Hematopoietic multipotent progenitor cell treated with erythropoietin and hydrocortisone succinate and interleukin-3 and kit ligand, for 6 days (in vitro differentiated cells): ENCODE measurements around the gene FERMT2.

Experiments used
- DNase-seq: peaks from one replicate; pipeline ENCODE4 v3.0.0-alpha.2; 2015

The FERMT2 gene

DNA sequence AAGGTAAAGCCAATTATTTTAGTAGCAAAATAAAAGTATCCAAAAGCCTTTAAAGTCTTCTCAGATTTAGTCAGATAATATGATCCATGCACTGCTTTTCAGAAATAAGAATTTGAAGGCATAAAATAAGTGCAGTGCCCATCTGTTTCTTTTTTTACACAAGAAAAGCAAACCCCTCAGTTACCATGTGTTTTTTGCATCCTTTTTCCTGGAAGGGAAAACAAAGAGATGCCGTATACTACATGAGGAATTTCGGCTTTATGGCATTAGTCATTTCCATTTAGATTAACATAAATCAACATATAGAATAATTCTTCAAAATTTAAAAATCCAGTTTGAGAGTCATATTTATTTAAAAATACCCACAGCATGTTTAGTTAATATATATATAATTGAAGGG is 89.4 kb downstream of the FERMT2 start:
- DNase-seq: no peak

DNA sequence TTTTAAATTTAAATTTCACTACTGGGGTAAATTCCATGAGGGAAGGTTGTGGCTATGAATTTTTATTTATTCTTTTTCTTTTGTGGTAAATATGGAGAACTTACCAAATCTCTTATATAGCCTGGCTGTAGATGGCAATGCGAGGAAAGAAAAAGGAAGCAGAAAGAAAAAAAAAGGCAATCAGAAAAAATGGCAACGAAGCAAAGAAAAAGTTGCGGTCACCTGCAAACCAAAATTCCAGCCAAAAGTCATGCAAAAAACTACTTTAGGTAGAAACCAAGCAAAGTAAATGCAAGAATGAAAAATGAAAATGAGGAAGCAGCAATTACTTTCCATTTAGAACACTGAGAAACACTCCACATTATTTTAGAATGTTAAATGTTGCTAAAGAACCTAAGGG is 89.9 kb downstream of the FERMT2 start:
- DNase-seq: no peak

DNA sequence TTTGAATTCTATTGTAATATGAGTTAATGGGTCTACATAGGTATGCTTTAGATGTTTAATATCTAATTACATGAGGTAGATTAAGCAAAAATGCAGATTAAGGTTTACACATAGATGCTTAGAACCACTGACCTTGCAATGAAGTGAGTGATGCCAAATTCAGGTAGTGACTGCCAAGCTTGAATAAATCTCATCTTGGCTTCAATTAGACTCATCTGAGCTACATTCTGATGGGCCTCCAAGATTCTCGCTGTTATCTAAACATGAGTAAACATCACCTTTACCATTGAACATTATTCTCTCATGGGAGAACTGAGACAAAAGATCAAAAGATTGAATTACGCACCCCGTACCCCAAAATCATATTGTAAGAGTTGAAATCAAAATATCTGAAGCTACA is 90.6 kb downstream of the FERMT2 start:
- DNase-seq: no peak

DNA sequence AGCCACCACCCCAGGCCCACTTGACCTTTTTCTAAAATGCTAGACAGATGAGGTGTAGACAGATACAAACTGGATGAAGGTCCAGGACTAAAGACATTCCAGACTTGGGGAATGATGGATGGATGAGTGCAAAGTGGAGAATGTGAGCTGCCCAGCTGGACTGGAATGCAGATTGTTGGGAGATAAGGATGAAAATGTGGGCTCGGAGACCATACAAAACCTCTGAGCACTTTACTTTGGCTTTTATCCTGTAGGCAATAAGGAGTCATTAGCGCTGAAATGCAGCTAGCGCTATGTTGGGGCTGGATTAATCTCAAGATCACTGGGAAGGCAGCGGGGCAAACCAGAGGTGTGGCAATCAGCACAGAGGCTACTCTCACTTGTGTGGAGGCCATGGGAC is 94.7 kb downstream of the FERMT2 start:
- DNase-seq: no peak

DNA sequence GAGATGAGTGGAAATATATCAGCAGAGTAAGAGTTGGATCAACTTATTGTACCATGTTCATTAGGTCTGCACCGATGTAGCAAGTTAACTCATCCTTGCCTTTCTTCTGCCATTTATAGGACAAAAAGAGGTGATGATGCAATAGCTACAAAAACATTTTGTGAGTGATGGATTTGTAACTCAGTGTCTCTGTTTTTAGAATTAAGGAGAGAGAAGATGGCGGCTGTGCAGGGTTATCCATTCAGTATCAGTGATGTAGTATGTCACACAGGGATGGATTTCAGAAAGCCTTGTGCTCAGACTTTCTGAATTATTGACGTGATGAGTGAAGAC is 97.4 kb downstream of the FERMT2 start:
- no peak for DNase-seq

DNA sequence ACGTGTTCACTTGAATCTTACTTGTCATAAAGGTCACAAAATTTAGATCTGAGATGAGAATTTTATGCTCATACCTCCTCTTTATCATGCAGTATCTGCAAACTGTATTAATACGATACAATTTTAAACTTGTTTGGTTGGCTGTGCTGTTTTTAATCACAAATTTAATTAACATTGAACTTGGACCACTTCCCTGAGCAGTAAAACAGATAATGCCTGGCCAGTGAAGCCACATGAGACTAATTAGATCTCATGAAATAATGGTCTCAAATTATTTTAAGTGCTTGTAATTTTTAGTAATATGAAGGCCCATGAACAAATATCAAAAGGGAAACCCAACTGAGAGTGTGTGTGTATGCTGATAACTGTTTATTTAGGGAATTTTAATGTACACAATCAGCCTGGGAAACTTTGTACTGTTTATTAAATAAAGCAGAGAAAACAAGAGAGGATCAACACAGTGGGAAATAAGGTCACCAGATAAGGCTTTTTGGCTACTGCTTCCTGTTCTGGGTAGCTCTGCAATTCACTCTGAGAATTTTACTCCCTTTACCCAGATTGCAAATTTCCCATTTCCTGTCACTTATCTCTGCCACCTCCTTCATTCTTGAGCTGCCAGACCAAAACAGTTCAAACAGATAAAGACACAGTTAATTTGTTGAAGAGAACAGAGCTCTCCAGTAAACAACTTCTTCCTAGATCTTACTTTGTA is 97.9 kb downstream of the FERMT2 start:
- peak; percentile 50 for DNase-seq

DNA sequence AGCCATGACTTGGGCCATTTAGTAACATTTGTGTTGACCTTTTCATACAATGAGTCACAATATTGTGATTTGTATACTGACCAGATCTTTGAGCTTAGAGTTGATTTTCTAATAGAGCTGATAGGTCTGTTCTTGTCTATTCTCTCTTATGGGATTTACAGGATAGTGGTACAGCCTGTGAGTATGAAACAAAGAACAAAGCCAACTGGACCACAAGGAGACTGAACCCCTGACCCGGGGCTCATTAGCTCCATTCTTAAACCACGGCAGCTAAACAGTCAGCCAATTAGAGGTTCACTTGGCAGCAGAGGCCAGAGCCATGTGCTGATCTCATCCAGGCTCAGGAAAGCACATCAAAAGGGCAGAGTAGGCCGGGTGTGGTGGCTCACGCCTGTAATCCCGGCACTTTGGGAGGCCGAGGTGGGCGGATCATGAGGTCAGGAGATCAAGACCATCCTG is 100.4 kb downstream of the FERMT2 start:
- no peak for DNase-seq

DNA sequence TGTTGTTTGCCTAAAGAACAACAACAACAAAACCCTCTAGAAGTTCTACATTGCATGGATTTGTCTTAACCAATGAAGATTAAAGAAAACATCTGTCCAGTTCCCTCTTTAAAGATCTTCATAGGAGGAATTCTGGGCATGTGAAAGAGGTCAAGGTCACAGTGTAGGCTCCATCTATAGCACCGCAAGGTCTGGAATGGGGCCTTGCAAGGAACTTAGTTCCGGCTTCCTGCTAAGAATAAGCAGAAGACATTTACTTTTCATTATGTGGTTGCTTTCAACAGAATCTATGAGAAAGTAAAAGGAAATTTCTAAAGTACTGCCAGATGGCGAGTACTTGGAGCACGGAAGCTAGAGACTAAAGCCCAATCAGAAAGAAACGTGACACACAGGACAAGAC is 102.2 kb downstream of the FERMT2 start:
- no peak for DNase-seq

DNA sequence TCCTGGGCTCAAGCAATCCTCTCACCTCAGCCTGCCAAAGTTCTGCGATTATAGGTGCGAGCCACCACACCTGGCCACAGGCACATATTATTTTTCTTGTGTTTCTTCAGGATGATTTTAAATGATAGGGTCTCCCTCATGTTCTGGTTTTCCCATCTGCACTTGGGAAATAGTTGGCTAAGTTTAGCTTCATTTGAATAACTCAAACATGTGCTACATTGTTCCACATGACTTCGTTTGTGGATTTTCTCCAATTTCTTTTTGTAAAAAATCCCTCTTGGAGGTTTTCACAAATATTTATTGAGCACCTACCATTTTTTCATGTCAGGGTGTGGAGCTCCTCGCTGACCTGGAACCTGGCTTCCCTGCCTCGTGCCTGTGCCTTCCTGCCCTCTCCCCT is 104.3 kb downstream of the FERMT2 start:
- DNase-seq: no peak

DNA sequence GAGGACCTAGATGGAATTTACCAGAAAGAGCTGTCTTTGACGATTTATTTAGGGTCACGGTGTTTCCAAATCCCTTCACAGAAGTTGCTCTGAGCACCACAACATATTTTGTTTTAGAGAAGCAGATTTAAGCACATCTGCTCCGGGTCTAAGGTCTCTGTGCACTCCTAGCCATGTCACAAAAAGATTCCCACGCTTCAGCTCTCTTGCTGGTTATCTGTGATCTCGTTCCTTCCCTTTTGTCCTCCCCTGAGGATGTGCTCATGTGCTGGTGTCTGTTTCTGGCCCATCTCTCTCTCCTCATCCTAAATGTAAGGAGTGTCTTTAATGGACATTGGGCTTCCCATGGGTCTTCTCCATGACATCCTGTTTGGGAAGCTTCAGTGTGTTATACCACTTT is 105.8 kb downstream of the FERMT2 start:
- no peak for DNase-seq

DNA sequence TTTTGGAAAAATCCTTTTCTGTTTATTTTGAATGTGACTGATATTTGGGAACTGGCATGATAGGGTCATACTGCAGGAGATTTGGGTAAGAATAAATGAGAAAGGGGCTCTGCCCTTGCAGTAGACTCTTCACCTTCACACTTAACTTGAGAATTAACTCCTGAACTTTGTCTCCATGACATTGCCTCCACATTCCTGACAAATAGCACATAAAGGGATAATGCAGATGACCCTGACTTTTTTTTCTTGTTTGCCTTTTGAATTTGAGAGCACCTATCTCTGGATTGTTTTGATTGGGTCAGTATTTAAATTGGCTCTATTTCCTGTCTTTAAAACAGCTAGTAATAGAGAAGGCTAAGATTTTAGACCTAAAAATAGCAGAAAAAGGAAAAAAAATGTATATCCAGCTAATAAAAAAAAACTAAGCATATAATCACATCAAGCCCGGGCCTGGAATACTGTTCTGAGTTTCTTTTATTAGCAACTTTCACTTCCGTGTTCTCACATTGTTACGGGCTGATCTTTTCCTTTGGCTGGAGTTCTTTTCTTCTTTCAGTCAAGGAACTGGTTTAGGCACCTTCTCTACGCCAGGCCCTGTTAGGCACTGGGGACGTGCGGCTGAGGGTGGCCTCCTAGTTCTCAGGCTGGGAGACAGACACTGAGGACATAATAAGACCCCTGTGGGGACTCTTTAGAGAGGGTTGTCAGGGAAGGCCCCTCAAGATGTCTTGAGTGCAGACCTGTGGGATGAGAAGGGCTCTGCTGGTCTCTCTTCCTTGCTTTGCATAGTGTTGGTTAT is 106.4 kb downstream of the FERMT2 start:
- no peak for DNase-seq

DNA sequence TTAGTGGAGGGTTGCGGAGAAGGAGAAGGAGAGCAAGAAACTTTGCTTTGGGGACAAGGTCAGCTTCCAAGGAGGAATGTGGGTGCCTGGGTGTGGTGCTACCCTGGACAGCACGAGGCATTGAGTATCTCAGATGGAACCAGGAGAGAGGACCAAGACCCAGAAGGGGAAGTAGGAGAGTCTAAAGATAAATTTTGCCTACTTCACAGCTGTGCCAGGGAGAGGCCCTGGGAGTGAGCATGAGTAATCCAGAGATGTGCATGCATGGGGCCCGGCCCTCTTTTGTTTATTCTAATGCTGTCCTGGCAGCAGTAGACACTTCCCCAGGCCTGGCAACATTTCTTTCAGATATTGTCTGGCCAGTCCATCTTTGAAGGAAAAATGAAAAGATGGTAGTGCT is 110.0 kb downstream of the FERMT2 start:
- DNase-seq: peak; percentile 9

DNA sequence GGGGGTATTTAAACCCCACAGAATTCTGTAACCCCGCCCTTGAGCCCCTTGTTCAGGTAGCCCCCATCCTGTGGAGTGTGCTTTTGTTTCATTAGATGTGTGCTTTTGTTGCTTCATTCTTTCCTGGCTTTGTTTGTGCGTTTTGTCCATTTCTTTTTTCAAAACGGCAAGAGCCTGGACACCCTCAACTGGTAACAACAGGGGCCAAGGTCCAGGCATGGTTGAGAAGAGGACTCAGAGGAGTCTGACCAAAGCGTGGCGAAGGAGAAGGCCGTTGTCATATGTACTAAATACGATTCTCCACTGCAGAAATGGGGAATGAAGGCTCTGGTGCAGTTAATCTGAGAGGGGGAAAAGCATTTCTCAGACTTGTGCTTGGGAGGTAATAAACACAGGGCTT is 113.4 kb downstream of the FERMT2 start:
- no peak for DNase-seq

DNA sequence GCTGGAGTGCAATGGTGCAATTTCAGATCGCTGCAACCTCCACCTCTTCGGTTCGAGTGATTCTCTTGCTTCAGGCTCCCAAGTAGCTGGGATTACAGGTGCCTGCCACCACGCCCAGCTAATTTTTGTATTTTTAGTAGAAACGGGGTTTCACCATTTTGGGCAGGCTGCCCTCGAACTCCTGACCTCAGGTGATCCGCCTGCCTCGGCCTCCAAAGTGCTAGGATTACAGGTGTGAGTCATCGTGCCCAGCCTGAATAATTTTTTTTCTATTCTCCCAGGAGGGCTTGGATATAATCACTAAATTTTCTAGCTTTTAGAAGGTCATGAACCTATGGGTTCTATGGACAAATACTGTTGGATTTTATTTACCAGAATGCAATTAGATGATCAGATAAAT is 114.8 kb downstream of the FERMT2 start:
- no peak for DNase-seq

DNA sequence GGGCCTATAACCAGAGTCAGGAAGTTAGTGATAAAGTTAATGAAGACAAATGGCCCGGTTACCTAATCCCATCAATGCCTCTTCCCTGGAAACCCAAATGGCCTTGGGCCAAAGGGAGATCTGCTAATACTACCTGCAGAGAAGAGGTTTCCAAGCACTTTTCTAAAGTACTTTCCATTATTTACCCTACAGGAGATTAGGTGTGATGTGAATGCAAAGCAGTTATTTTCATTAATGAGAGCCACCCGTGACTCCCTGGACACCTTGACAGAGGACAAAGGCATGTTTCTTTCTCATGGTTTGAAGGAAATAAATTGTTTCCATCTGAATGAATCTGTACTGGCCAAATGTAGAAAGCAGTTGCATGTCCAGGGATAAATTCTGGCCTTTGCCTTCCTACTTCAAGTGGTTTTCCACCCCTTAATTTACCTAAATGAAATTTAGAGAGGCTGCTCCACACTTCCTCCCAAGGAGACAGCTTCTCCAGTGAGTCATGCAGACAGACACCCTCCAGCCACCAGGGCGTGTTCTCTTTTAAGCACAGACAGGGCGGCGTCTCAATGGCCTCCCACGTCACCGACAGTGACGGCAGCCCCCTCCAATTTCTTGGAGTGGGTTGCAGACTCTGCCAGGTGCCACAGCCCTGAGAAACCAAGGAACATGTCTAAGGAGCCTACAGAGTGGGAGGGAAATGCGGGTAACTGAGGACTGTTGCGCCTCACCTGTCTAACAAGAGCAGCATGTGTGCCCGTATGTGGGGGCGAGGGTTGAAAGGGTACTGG is 115.5 kb downstream of the FERMT2 start:
- DNase-seq: peak; percentile 13

DNA sequence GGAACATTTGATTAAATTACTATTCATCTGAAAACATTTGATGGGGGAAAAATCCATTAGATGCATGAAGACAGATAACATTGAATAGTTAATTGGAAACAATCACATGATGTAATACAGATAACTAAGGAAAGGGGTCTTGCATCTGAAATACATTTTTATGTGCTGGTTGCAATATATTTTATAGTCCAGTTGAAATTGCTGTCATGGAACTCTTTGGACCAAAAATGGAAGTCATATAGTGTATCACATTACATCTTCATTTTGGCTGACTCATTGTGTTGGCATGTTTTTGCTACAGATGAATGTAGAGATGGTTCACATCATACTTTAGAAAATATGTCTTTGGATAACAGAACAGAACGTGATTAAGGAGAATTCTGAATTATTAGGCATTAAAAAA is 116.4 kb downstream of the FERMT2 start:
- DNase-seq: no peak

DNA sequence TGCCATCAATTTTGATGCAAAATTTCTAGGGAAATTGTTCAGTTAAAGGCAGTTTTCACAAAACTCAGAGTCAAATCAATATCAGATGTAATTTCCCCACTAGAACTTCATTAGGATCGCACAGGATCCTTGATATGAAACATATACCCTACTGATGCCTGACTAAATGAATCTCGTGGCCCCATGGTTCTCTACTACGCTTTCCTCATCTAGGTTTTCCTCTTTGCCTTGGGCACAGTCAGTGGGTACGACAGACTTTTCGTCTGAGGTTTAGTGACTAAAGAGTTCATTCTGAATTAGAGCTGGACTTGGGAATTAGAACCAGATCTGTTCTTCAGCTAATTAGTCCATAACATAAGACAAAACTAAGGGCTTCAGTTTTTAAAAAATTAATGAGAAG is 117.0 kb downstream of the FERMT2 start:
- no peak for DNase-seq

DNA sequence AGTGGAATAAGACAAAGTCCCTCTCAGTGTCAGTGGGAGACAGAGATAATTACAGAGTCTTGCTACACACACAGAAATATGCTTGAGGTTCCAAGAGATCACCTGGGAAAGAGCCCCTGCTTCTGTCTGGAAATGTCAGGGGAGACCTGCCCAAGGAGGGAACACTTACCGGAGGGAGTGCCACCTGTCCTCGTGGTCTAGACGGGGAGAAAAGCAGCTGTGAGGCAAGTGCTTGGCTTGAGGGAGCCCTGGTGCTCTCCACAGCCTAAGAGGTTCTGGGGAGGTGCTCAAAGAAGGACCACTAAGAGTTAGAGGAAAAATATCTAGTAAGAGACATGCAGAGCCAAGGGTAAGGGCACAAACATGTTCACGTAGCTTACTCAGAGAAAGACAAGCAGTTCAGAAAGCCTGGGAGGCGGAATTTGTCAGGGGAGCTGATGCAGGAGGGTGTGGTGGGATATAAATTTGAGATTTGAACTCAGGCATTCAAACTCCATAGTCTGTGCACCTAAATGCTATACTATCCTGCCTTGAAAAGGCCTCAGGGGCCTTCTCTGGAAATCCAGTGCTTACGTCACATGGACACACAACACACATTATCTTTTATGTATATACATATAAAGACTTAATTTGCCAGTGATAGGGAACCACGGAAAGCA is 121.2 kb downstream of the FERMT2 start:
- DNase-seq: no peak

DNA sequence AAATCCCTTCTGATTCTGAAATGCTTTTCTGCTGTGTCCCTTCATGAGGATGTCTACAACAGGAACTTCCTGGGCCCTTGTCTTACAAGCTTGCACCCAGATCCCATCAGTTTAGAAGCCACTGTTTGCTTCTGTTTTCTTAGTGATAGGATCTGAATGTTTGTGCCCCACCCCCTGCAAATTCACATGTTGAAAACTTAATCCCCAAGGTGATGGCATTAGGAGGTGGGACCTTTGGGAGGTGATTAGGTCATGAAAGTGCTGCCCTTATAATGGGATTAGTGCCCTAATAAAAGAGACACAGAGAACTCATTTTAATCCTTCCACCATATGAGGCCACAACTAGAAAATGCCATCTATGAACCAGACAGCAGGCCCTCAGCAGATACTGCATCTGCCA is 123.4 kb downstream of the FERMT2 start:
- no peak for DNase-seq

DNA sequence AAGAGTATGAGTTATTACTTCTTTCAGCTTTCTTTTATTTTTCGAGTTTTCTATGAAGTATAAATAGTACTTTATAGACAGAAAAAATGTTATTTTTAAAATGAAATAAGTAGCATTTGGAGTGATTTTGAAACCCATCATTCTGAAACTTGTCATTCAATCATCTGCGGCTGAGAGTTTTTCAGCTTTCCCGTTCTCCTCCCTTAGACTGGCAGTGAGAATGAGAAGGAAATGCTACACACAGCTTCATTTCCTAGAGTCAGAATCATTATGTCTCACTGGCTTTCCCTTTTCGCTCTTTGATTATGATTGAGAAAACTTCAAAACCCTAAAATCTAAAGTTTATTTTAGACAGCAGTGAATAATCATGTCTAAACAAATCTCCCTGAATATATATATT is 125.8 kb downstream of the FERMT2 start:
- DNase-seq: no peak

DNA sequence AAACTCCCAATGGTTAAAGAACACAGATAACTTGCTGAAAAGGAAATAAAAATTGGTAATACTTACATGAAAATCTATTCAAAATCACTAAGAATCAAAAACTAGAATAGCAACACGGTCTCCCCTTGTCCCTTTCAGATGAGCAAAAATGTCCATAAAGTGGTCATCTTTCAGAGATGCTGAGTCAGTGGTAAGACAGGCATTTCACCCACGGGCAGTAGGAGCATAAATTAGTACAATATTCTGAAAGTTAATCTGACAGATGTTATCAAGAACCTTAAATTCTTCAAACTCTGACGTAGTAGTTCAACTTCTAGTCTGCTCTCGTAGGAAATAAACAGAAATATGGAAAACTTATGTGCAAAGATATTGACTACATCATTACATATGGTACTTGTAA is 126.4 kb downstream of the FERMT2 start:
- no peak for DNase-seq

DNA sequence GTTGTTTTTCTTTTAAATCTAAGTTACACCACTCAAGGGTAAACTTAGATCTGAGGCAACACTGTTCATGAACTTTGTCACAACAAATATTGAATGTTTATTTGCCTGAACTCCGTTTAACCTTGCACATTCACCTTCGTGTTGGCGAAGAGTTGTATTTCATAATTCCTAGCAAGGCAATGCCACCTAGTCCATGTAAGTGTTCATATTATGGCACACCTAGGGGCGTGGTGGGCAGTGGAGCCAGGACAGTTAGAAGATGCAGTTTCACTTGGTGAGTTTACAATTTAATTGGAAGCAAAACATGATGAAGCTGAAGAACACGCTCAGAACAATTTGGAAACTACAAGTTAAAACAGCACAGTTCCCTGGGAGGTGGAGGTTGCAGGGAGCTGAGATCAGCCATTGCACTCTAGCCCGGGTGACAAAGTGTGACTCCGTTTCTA is 129.0 kb downstream of the FERMT2 start:
- DNase-seq: no peak

DNA sequence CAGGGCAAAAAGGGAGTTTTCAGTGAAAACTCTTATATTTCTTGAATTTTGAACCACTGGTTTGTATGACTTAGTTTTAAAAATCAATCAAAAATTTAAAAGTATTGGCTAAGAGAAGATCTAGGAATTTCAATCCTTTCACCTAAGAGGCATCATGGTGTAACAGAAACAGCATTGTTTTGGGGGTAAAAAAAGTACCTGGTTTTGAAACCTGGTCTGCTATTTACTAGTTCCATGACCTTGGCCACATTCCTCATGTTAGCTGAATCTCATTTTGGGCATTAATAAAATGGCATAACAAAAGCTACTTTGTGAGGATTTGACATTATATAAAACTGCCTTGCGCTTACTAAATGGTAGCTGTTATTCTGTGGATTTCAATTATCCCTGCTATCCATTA is 142.7 kb downstream of the FERMT2 start:
- DNase-seq: no peak
